Stimulated activated CD4-positive, alpha-beta T cell treated with anti-CD3 and anti-CD28 coated beads, Interleukin-2, amount 100 ng/mL, for 4 hours (primary cell): ENCODE results near the gene MLLT6.

Source experiments
- DNase-seq: peaks from one replicate; pipeline ENCODE4 v3.0.0-alpha.2; 2020; ENCODE audit warnings: low read depth

Gene MLLT6

GRCh38 chr17:38768417-38768816 lies 63.3 kb downstream of the MLLT6 start:
- DNase-seq, result no peak

- no peak for DNase-seq
These were observed 68.2 kb downstream of the MLLT6 start for GRCh38 chr17:38773258-38773657.

- no peak for DNase-seq
These were observed 72.7 kb downstream of the MLLT6 start for GRCh38 chr17:38777641-38778250.
